ENCODE results near the gene ADARB2. TPM values are rescaled to one million over a fixed set of nuclear protein-coding genes. Genes with fewer than 3 reads are reported as not detected.

The ADARB2 gene
- total and polyA plus RNA-seq, 2 experiments from 2014 or later, result not detected

DNA sequence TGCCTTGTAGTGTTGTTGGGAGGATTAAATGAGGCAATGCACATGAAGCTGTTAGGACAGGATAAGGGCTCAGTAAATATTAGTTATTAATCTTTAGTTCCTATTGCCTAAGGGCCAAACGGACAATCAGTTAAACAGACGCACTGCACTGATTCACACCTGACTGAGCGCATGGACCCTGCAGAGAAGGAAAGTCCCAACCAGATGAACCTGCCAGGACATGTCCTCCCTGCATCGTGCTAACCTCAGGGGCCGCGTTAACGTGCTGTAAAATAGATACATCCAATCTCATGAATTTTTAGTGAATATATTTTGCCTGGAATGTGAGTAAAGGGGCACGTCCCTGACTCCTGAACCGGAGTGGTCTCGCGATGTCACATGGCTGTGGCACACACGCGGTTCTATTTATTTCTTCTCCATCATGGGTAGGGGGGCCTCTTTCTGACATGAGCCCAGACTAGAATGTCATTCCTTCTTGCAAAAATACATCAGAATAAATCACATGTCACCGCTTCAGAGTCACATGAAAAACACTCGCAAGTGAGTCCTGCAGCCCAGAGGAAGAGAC, 12.3 kb downstream of the ADARB2 start:
- H3K4me1 ChIP-seq (ENCODE audit: insufficient read depth), result no peaks in the 10 kb centered on the region
- no peak overlapping the region for H2AFZ ChIP-seq
- H4K20me1 ChIP-seq (ENCODE audit: insufficient read depth), result no peaks in the 10 kb centered on the region
- in situ Hi-C loops (cut with MboI), result no loop called here
- H3K9me3 ChIP-seq (ENCODE audit: low read depth), result no peaks in the 10 kb centered on the region
- no peaks in the 10 kb centered on the region for H3K36me3 ChIP-seq (ENCODE audit: low read depth)
- no peak overlapping the region for H3K27ac ChIP-seq
- H3K27me3 ChIP-seq (replicated peaks; ENCODE audit: insufficient read depth), result no peaks in the 10 kb centered on the region
- no peaks in the 10 kb centered on the region for H3K79me2 ChIP-seq (ENCODE audit: insufficient read depth)
- no peaks in the 10 kb centered on the region for H3F3A ChIP-seq (ENCODE audit: insufficient read depth)
- no peak overlapping the region for H3K9ac ChIP-seq
- no peak overlapping the region for H3K4me3 ChIP-seq
- no peaks in the 10 kb centered on the region for H3K9me2 ChIP-seq (ENCODE audit: insufficient read depth)
- WGBS, 2 experiments (ENCODE audit: low coverage in 1 of 2, low lambda C conversion rate in 2 of 2, missing lambda C conversion rate in 2 of 2), result 65 to 66% methylated on average over 15 of the region's 15 CpGs
- no peak overlapping the region for H3K4me2 ChIP-seq (ENCODE audit: unreplicated experiment)
- no peak for DNase-seq
- no peak for TF ChIP-seq EZH2phosphoT487 (IDR thresholded peaks at IDR 0.05; ENCODE audit: insufficient read depth, low read depth)
- TF ChIP-seq EZH2 (IDR thresholded peaks at IDR 0.05; ENCODE audit: insufficient read depth, poor library complexity, severe bottlenecking), result no peak

DNA sequence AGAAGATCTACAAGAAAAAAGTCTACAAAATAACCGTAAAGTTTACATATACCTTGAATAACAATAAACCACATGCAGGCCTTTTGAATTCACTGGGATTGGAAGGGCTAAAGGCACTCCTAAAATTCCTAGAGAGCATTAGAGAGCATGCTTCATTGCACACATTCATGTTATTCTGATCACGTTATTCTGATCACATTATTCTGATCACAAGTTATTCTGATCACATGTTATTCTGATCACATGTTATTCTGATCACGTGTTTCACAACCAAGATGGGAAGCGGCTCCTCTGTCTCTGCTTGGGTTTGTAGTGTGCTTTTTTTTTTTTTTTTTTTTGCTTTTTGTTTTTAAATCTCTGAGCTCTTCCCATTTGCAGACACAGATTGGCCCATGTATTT, 20.5 kb downstream of the ADARB2 start:
- Histone ChIP-seq H3K9ac (no peak overlapping the region), H3K27ac (no peak overlapping the region), H3K4me3 (no peak overlapping the region), H3K79me2 (ENCODE audit: insufficient read depth) (no peaks in the 10 kb centered on the region), H3K4me2 (ENCODE audit: unreplicated experiment) (no peak overlapping the region), H3K9me3 (ENCODE audit: low read depth) (no peaks in the 10 kb centered on the region), H3K27me3 (replicated peaks; ENCODE audit: insufficient read depth) (no peaks in the 10 kb centered on the region), H3K9me2 (ENCODE audit: insufficient read depth) (no peaks in the 10 kb centered on the region), H4K20me1 (ENCODE audit: insufficient read depth) (no peaks in the 10 kb centered on the region), H2AFZ (no peak overlapping the region), H3F3A (ENCODE audit: insufficient read depth) (no peaks in the 10 kb centered on the region), H3K36me3 (ENCODE audit: low read depth) (no peaks in the 10 kb centered on the region), H3K4me1 (ENCODE audit: insufficient read depth) (no peaks in the 10 kb centered on the region)
- in situ Hi-C loops (cut with MboI), result no loop called here
- WGBS, 2 experiments (ENCODE audit: low coverage in 1 of 2, low lambda C conversion rate in 2 of 2, missing lambda C conversion rate in 2 of 2), result 10 to 15% methylated on average over 4 of the region's 4 CpGs
- DNase-seq, result no peak
- TF ChIP-seq EZH2phosphoT487 (IDR thresholded peaks at IDR 0.05; ENCODE audit: insufficient read depth, low read depth), result no peak

DNA sequence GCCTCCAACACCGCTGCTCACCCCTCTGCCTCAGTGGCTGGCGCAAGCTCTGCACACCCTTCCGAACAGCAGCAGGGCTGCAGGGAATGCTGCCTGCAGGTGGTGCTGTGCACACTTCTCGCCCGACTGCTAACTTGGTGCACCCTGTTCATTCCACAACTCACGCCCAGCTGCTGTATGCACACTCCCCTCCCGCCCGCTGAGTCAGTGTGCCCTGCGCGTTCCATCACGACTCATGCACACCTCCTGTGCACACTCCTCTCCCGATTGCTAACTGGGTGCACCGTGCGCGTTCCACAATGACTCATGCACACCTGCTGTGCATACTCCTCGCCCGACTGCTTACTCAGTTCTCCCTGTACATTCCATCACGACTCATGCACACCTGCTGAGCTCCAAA, 21.5 kb downstream of the ADARB2 start:
- H3K27me3 ChIP-seq (replicated peaks; ENCODE audit: insufficient read depth), result no peaks in the 10 kb centered on the region
- H3K36me3 ChIP-seq (ENCODE audit: low read depth), result no peaks in the 10 kb centered on the region
- 18% methylated on average over 17 to 18 of the region's 18 CpGs for WGBS, 2 experiments (ENCODE audit: low coverage in 1 of 2, low lambda C conversion rate in 2 of 2, missing lambda C conversion rate in 2 of 2)
- TF ChIP-seq EZH2phosphoT487 (IDR thresholded peaks at IDR 0.05; ENCODE audit: insufficient read depth, low read depth) (no peak), EZH2 (IDR thresholded peaks at IDR 0.05; ENCODE audit: insufficient read depth, poor library complexity, severe bottlenecking) (no peak)
- no peaks in the 10 kb centered on the region for H3K9me3 ChIP-seq (ENCODE audit: low read depth)
- no peak overlapping the region for H3K4me2 ChIP-seq (ENCODE audit: unreplicated experiment)
- no peaks in the 10 kb centered on the region for H3K9me2 ChIP-seq (ENCODE audit: insufficient read depth)
- H3K9ac ChIP-seq, result no peak overlapping the region
- no peak overlapping the region for H3K4me3 ChIP-seq
- no peaks in the 10 kb centered on the region for H3K79me2 ChIP-seq (ENCODE audit: insufficient read depth)
- H4K20me1 ChIP-seq (ENCODE audit: insufficient read depth), result no peaks in the 10 kb centered on the region
- DNase-seq, result no peak
- in situ Hi-C loops (cut with MboI), result no loop called here
- H2AFZ ChIP-seq, result no peak overlapping the region
- no peaks in the 10 kb centered on the region for H3K4me1 ChIP-seq (ENCODE audit: insufficient read depth)
- no peak overlapping the region for H3K27ac ChIP-seq
- H3F3A ChIP-seq (ENCODE audit: insufficient read depth), result no peaks in the 10 kb centered on the region

DNA sequence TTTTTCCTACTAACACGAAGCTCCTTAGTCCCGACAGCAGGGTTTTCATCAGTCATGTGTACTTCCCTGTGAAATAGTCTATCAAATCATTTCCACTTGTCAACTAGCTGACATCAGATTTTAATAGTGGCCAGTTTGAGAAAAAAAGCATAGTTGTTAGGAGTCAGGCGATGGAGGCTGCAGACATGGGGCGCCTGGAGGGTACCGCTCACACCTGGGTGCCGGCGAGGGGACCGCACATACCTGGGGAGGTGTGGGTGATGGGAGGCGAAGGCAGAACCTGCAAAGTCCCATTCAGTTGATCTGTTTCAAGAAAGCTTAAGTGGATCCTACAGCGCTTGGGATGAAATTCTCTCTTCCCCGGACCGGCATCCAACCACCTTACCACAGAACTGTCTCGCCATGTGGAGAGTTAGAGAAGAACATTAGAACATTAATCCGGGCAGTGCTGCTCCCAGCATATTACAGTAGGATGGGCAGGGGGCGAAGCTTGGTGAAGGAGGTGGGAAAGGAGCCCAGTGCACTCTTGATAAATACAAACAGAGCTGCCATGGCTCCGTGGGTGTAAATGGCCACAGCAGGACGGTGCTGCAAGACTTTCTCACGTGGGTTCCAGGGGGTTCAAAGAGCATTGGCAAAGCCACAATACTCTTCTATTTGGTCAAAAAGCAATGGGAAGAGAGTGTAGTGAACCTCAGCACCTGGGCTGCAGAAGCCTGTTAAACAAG, 24.2 kb downstream of the ADARB2 start:
- H2AFZ ChIP-seq, result no peak overlapping the region

More for the DNA sequence above, 24.2 kb downstream of the ADARB2 start:
- in situ Hi-C loops (cut with MboI), result no loop called here
- Histone ChIP-seq H3K79me2 (ENCODE audit: insufficient read depth) (no peaks in the 10 kb centered on the region), H3K9me2 (ENCODE audit: insufficient read depth) (no peaks in the 10 kb centered on the region), H3F3A (ENCODE audit: insufficient read depth) (no peaks in the 10 kb centered on the region), H3K36me3 (ENCODE audit: low read depth) (no peaks in the 10 kb centered on the region), H3K27ac (no peak overlapping the region), H3K9ac (no peak overlapping the region), H3K4me1 (ENCODE audit: insufficient read depth) (no peaks in the 10 kb centered on the region), H3K4me2 (ENCODE audit: unreplicated experiment) (no peak overlapping the region), H3K27me3 (replicated peaks; ENCODE audit: insufficient read depth) (no peaks in the 10 kb centered on the region), H4K20me1 (ENCODE audit: insufficient read depth) (no peaks in the 10 kb centered on the region), H3K9me3 (ENCODE audit: low read depth) (no peaks in the 10 kb centered on the region), H3K4me3 (no peak overlapping the region)
- no peak for DNase-seq
- TF ChIP-seq EZH2 (IDR thresholded peaks at IDR 0.05; ENCODE audit: insufficient read depth, poor library complexity, severe bottlenecking), result no peak
- no peak for TF ChIP-seq EZH2phosphoT487 (IDR thresholded peaks at IDR 0.05; ENCODE audit: insufficient read depth, low read depth)
- 41 to 50% methylated on average over 18 of the region's 18 CpGs for WGBS, 2 experiments (ENCODE audit: low coverage in 1 of 2, low lambda C conversion rate in 2 of 2, missing lambda C conversion rate in 2 of 2)
